Stimulated activated CD8-positive, alpha-beta memory T cell treated with anti-CD3 and anti-CD28 coated beads, Interleukin-7, amount 100 ng/mL, for 24 hours (primary cell): ENCODE results near the gene SLC26A2.
"Not testable (repeated sequence)": the region's sequence is repeated elsewhere in the genome, so short reads cannot be mapped to it uniquely, and the experiment has no call there.

Experiments
- DNase-seq: peaks from one replicate; pipeline ENCODE4 v3.0.0-alpha.2; 2020; ENCODE audit warnings: low read depth

SLC26A2 gene

DNA sequence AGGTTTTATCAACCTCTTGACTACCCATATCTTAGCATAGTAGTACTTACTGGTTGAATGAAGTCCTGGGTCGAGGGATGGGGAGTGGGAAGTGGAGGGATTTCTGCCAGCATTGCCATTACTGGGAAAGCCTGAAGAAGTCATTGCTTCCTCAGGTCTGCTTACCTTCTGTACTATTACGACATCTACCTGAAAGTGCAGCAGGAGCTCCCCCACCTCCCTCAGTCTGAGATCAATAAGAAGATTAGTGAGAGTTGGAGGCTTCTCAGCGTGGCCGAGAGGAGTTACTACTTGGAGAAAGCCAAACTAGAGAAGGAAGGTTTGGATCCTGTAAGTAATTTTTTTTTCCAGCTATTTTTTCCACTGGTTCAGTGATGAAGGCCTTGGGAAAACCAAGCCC is 45.8 kb downstream of the SLC26A2 start:
- no peak for DNase-seq

DNA sequence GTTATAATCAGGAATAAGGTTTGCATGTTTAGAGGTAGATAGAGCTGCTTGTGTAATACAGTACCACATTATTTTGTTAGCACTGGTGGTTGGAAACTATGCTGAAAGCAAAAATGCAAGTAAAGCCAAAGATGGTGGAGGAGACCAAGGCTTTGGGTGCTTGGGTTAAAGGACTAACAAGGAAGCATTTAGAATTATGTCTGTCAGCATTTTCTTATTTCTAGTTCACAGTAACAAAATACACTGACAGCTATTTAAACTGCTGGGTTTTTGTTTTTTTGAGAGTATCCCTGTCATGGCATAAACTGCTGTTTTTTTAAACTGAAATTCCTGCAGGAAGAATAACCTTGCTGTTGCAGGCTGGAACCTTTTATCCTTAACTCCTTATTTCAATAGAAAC is 46.5 kb downstream of the SLC26A2 start:
- no peak for DNase-seq

DNA sequence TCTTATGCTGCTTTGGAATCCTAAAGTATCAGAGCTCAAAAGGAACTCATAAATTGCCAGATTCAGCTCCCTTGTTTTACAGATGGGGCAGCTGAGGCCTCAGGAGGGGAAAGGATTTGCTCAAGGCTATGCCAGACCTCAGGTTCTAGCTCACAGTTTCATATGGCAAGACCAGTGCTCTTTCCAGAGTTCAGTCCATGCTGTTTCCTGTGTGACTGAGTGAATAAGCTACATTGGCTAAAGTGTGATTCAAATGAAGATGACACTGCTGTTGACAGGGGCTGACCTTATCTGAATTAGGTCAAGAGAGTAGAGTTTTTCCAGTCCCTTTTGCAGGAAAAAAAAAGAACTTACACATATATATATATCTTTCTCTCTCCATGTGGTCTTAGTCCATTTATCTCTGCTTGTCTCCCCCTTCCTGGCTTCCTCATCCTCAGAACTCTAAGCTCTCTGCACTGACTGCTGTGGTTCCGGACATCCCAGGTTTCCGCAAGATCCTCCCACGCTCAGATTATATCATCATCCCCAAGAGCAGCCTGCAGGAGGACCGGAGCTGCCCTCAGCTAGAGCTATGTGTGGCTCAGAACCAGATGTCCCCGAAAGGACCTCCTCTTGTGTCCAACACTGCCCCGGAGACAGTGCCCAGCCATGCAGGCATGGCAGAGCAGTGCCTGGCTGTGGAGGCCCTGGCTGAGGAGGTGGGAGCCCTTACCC is 49.3 kb downstream of the SLC26A2 start:
- DNase-seq: no peak

DNA sequence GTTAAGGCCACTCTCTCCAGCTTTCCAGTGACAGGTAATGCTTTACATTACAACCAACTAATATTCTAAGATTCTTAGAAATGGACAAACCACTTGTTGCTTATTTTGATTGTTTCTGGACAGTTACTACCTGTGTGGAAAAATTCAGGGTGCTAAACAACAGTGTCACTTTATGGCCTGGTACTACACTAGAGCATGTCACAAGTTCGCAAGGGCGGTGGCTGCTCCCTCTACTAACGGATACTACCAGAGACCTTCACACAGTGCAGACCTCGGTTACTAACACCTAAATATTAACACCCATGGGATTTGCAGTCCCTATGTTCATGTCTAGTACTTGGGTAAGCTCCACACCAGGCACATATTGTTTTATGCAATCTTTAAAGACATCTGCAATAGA is 53.4 kb downstream of the SLC26A2 start:
- no peak for DNase-seq

DNA sequence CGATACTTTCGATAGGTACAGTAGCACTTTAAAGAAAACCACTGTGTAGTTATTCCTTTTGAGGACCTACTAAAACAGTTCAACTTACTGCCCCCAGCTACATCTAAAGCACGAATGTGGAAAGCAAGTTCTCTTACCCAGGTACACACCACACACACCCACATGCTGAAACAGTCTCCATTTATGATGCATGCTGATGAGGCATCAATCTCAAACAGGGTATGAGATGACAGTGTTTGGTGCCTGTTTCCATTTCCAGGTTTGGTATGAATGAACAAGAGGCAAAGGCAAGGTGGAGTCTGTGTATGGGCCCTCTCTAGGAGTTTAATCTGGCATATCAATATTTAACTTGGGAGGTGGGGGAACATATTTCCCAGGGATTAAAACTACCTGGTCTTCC is 53.9 kb downstream of the SLC26A2 start:
- DNase-seq: no peak

DNA sequence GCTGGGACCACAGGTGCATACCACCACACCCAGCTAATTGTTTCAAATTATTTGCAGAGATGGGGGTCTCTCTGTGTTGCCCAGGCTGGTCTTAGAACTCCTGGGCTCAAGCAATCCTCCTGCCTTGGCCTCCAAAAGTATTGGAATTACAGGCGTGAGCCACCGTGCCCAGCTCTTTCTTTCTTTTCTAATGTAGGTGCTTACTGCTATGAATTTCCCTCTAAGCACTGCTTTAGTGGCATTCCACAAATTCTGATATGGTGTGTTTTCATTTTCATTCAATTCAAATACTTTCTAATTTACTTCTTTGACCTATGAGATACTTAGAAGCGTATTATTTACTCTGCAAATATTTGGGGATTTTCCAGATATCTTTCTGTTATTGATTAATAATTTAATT is 54.9 kb downstream of the SLC26A2 start:
- no peak for DNase-seq

DNA sequence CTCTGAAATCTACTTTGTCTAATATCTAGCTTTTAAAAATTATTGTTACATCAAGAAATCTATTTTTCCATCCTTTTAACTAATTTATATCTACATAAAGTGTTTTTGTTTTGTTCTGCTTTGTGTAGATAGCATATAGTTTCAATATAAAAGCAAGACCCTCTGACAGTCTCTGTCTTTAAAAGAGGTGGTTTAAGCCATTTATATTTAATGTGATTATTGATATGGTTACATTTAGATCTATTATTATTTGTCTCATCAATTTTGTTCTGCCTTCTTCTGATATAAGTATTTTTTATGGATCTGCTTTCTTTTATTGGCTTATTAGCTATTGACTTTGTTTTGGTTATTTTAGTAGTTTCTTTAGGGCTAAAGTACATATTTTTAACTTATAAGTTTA is 56.0 kb downstream of the SLC26A2 start:
- DNase-seq: no peak

DNA sequence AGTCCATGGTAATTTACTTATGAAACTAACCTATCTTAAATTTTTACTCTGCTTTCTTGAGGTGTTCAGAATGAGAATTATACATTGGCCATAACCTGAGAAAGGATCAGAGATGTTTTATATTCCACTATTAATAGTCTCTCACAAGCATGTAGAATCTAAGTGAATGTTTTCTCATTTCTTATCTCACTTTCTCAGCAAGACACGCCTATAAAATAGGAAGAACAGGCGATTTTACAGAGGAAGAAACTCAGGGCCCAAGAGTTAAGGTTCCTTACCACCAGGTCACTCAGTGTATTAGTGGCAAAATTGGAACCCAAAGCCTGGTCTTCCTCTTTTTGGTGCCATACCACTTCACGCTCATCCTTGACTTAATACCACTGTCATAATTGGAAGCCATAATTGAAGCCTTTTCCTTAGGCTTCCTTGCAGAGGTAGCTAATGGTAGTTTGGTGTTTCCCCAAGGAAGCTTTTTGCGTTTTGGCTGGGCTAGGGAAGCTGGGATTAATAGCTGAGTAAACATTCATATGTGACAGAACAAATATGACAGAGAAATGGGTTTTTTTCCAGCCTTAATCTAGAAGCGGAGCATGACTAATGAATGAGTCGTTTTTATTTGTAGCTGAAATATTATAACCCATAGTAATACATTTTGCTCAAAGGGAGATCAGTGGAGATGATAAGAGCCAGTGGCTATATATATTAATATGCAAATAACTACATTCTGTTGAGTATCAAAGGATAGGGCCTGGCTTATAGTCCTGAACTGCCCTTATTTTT is 56.9 kb downstream of the SLC26A2 start:
- DNase-seq: no peak

DNA sequence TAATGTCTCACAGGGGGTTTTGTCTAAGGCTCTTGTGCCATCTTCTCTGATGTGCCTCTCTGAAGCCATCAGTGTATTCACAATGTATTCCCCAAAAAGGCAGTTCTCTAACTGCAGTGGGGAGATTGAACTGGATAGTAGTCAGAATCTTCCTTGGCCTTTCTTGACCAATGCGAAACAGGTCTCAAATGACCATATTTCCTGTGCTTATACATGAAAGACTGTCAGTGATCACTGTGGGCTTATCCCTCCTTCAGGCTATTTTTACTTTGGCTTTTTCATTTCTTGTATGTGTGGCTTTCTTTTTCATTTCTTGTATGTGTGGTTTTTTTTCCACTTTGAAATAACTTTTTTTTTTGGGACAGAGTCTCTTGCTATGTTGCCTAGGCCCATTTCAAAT is 59.7 kb downstream of the SLC26A2 start:
- no peak for DNase-seq

DNA sequence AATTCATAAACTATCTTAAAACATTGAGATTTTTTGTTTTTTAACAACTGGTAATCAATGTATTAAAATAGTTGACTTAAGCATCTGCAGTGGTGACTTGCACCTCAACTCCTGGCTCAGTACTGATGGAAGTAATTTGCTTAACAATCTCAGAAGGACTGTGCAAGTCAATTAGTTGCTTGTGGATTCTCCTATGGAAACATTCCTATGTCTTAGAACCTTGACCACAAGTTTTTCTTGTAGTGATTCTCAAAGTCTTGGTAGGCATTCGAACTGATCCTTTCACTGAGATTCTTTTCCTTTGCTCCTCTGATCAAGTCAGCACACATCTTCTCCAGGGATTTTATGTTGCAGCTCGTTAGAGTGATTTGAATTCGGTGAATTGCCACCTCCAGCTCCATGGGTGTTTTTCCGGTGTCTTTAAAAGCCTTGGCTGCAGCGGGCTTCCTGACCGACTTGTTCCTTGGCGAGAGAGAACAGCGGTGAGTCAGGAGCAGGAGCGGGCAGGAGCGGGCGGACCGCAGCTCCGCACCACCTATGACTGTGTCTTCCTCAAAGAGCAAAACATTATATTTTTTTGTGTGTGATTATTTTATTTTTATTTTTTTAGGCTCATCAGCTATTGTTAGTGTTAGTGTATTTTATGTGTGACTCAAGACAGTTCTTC is 61.1 kb downstream of the SLC26A2 start:
- DNase-seq: no peak

DNA sequence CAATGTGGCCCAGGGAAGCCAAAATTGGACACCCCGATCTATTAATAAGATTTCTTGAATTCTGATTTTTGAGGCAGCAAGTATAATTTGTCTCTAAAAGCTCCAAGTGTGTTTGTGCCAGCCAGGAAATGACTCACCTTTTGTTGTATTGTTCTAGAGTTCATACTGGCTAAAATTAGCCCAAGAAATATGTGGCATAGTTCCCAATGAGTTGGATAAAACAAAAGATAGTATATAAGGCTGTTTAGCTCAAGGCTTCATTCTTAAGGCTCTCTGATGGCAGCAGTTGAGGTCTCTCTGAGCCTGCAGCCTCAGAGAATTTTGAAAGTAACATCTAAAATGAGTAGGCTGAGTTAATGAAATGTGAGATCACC is 61.6 kb downstream of the SLC26A2 start:
- no peak for DNase-seq

DNA sequence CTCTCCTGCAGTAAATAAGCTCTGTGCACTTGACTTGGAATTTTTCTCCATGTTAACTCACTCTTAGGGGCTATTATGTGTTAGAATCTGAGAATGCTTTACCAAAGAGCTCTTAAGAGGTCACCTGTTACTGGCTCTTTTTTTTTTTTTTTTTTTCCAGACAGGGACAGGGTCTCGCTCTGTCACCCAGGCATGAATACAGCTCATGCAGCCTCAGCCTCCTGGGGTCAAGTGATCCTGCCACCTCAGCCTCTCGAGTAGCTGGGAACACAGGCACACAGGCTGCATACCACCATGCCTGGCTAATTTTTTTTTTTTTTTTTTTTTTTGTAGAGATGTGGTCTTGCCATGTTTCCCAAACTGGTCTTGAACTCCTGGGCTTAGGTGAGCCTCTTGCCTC is 62.1 kb downstream of the SLC26A2 start:
- DNase-seq: no peak

DNA sequence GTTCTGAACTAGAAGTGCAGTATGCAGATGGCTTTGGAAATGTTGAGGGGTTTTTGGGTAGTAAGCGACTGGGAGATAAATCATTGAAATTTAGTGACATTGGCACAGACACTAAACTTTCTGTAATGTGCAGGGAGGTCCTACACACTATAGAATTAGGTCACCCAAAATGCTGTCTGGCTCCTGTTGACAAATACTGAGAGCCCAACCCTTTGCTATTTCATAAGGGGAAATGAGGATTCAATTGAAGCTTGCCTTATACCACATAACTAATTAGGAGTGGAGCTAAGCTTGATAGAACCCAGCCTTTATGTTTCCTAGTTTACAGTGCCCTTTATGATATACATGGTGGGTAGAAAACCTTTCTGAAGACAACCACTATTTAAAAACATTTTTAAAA is 62.6 kb downstream of the SLC26A2 start:
- DNase-seq: no peak

DNA sequence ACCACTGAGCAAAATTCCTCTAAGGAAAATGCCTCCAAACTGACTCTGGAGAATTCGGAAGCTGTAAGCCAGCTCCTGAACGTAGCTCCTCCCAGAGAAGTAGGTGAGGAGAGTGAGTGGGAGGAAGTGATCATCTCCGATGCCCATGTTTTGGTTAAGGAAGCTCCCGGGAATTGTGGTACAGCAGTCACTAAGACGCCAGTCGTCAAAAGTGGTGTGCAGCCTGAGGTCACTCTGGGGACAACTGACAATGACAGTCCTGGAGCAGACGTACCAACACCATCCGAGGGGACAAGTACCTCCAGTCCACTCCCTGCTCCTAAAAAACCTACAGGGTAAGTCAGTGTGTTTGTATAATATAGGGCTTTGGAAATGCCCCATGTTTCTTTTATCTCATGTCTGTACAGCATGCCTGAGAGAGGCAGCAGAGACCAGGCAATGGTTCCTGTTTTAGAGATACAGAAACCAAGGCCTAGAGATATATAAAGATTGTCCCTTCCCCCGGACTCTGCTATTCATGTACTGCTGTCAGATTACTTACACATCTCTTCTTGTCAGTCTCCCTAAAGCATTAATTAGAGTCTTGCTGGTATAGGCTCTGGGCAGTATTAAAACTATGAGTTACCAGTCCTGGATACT is 63.9 kb downstream of the SLC26A2 start:
- no peak for DNase-seq

DNA sequence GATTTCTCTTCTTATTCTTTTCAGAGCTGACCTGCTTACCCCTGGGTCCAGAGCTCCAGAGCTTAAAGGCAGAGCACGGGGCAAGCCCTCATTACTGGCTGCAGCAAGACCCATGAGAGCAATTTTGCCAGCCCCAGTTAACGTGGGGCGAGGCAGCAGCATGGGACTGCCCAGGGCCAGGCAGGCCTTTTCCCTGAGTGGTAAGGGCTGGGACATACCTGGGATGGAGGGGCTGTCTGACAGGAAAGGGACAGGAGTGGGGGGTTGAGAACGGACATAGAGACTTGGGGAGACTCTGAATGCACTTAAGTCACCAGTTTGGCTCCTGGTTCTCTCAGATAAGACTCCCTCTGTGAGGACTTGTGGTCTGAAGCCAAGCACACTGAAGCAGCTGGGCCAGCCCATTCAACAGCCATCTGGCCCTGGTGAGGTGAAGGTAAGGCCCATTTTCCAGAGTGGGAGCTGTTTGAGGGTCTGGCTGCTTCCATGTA is 66.2 kb downstream of the SLC26A2 start:
- no peak for DNase-seq

DNA sequence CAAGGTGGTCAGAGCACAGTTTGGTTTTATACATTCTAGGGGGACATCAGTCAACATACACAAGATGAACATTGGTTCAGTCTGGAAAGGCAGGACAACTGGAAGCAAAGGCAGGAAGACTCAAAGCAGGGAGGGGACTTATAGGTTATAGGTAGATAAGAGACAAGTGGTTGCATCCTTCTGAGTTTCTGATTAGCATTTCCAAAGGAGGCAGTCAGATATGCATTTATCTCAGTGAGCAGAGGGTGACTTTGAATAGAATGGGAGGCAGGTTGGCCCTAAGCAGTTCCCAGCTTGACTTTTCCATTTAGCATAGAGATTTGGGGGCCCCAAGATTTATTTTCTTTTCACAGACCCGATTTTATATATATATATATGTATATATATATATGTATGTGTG is 67.5 kb downstream of the SLC26A2 start:
- DNase-seq: not testable (repeated sequence)

DNA sequence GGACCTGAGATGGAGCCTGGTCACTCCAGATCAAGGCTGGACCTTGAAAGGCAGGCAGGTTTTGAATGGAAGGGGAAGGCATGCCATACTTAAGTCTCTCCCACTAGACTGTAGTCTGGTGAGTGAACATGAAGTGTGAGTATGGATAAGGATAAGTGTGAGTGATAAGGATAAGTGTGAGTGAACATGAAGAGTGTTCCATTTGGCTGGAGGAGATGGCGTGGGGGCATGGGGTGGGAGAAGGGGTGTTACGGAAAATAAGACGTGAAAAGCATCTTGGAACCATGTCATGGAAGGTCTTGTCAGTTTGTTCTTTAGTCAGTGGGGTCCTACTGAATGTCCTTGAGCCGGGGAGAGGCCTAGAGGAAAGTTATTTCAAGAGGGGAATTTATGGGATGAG is 72.8 kb downstream of the SLC26A2 start:
- no peak for DNase-seq

DNA sequence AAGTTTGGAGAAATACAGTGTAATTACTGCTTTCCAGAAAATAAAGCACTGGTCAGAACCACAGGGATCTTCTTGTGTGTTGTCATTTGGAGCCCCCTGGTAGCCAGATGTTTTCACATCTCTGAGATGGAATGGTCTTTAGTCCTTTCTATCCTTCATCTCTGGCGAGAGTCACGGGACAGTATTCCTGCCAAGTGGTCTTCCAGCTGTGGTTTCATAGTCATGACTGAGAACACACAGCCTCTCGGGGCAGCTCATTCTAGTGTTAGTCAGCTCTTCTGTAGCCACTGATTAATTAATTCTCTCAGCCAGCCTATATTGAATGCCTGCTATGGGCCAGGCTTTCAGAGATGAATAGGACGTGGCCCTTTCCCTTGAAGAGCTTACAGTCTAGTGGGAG is 74.1 kb downstream of the SLC26A2 start:
- DNase-seq: no peak

DNA sequence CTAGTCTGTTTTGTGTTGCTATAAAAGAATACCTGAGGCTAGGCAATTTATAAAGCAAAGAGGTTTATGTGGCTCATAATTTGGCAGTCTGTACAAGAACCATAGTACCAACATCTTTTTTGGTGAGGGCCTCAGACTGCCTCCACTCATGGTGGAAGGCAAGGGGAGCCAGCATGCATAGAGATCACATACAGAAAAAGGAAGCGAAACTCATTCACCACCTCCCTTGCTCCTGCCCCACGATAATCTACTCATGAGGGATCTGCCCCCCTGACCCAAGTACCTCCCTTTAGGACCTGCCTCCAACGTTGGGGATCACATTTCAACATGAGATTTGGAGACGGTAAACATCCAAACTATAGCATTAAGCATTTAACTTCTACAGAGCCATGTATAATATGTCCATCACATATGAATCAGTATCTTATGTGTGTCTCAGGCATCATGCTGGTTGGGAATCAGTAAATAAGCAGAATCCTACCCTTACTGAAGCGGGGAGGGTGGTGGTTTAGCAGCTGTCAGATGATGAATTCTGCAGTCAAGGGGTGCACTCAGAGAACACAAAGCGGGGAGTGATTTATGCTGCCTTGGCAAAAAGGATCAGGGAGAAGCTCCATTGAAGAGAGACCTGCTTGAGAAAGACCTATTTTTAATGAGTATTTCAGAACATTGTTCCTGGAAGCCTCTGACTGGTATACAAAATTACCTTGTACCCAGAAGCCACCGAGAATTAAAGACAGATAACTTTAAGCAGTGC is 74.8 kb downstream of the SLC26A2 start:
- no peak for DNase-seq

DNA sequence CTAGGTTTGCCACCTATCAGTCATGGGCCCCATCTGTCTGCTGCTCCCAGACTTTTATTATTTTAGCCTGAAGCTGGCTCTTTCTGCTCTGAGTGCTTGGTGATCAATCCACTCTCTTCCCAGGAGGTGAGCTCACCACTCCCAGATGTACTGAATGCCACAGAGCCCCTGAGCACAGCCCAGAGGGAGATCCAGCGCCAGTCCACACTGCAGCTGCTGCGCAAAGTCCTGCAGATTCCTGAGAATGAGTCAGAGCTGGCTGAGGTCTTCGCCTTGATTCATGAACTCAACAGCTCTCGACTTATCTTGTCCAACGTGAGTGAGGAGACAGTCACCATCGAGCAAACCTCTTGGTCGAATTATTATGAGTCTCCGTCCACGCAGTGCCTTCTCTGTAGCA is 76.0 kb downstream of the SLC26A2 start:
- DNase-seq: no peak
